ENCODE measurements around the gene ADGRB3.

Gene ADGRB3

GRCh38 chr6:68709091-68709490 is 74.0 kb downstream of the ADGRB3 start:
- Histone ChIP-seq H2BK15ac (replicated peaks; ENCODE audit: low read depth) (no peak overlapping the region), H3K23ac (ENCODE audit: low read length) (no peak overlapping the region), H3K4me3 (ENCODE audit: low read length) (no peak overlapping the region), H3K56ac (ENCODE audit: low read length) (no peak overlapping the region), H2BK120ac (ENCODE audit: low read depth, low read length) (no peak overlapping the region), H3K4me1 (ENCODE audit: control insufficient read depth, low read depth, low read length) (no peaks in the 10 kb centered on the region), H3K79me2 (ENCODE audit: control insufficient read depth, insufficient read depth, low read length) (no peaks in the 10 kb centered on the region), H3K79me1 (ENCODE audit: low read length) (no peaks in the 10 kb centered on the region), H3K27me3 (ENCODE audit: insufficient read depth, low read length, poor library complexity) (no peaks in the 10 kb centered on the region), H4K5ac (ENCODE audit: low read length) (no peak overlapping the region), H3K4me2 (ENCODE audit: low read length) (no peak overlapping the region), H3K9ac (ENCODE audit: low read length) (no peak overlapping the region), H3K18ac (ENCODE audit: low read length) (no peak overlapping the region), H2BK5ac (ENCODE audit: low read length) (no peak overlapping the region), H4K8ac (ENCODE audit: low read depth, low read length) (no peak overlapping the region), H3K36me3 (ENCODE audit: control insufficient read depth, insufficient read depth, low read length) (no peaks in the 10 kb centered on the region), H2AK5ac (ENCODE audit: low read length) (no peak overlapping the region), H3K4ac (ENCODE audit: low read depth, low read length) (no peak overlapping the region), H3K27ac (ENCODE audit: low read depth, low read length) (no peak overlapping the region)
- no CpG with 5 or more reads among the region's 2 CpGs for WGBS (ENCODE audit: extremely low coverage, insufficient coverage, low lambda C conversion rate)
- no peak for DNase-seq

- no peaks in the 10 kb centered on the region for H3K79me1 ChIP-seq (ENCODE audit: low read length)
- H3K27me3 ChIP-seq (ENCODE audit: insufficient read depth, low read length, poor library complexity) = no peaks in the 10 kb centered on the region
- no peak overlapping the region for H2AK5ac ChIP-seq (ENCODE audit: low read length)
- H3K4me2 ChIP-seq (ENCODE audit: low read length) = no peak overlapping the region
- H3K27ac ChIP-seq (ENCODE audit: low read depth, low read length) = no peak overlapping the region
- no peak overlapping the region for H3K18ac ChIP-seq (ENCODE audit: low read length)
- H3K23ac ChIP-seq (ENCODE audit: low read length) = no peak overlapping the region
- H2BK15ac ChIP-seq (replicated peaks; ENCODE audit: low read depth) = no peak overlapping the region
- no peak overlapping the region for H4K8ac ChIP-seq (ENCODE audit: low read depth, low read length)
- no peak overlapping the region for H3K4me3 ChIP-seq (ENCODE audit: low read length)
- no peak overlapping the region for H3K56ac ChIP-seq (ENCODE audit: low read length)
- no peaks in the 10 kb centered on the region for H3K79me2 ChIP-seq (ENCODE audit: control insufficient read depth, insufficient read depth, low read length)
- H2BK5ac ChIP-seq (ENCODE audit: low read length) = no peak overlapping the region
- no peak overlapping the region for H3K4ac ChIP-seq (ENCODE audit: low read depth, low read length)
- H2BK120ac ChIP-seq (ENCODE audit: low read depth, low read length) = no peak overlapping the region
- no peaks in the 10 kb centered on the region for H3K36me3 ChIP-seq (ENCODE audit: control insufficient read depth, insufficient read depth, low read length)
- no peak for DNase-seq
- no peak overlapping the region for H3K9ac ChIP-seq (ENCODE audit: low read length)
- no peak overlapping the region for H4K5ac ChIP-seq (ENCODE audit: low read length)
- H3K4me1 ChIP-seq (ENCODE audit: control insufficient read depth, low read depth, low read length) = no peaks in the 10 kb centered on the region
These were observed 74.8 kb downstream of the ADGRB3 start for GRCh38 chr6:68709882-68710281.

- Histone ChIP-seq H3K18ac (ENCODE audit: low read length) (no peak overlapping the region), H2AK5ac (ENCODE audit: low read length) (no peak overlapping the region), H2BK120ac (ENCODE audit: low read depth, low read length) (no peak overlapping the region), H2BK5ac (ENCODE audit: low read length) (no peak overlapping the region), H3K23ac (ENCODE audit: low read length) (no peak overlapping the region), H4K5ac (ENCODE audit: low read length) (no peak overlapping the region), H2BK15ac (replicated peaks; ENCODE audit: low read depth) (no peak overlapping the region), H3K36me3 (ENCODE audit: control insufficient read depth, insufficient read depth, low read length) (no peaks in the 10 kb centered on the region), H3K9ac (ENCODE audit: low read length) (no peak overlapping the region), H3K27me3 (ENCODE audit: insufficient read depth, low read length, poor library complexity) (no peaks in the 10 kb centered on the region), H3K79me1 (ENCODE audit: low read length) (no peaks in the 10 kb centered on the region), H3K27ac (ENCODE audit: low read depth, low read length) (no peak overlapping the region), H3K56ac (ENCODE audit: low read length) (no peak overlapping the region), H3K4me2 (ENCODE audit: low read length) (no peak overlapping the region), H3K4me1 (ENCODE audit: control insufficient read depth, low read depth, low read length) (no peaks in the 10 kb centered on the region), H3K4me3 (ENCODE audit: low read length) (no peak overlapping the region), H4K8ac (ENCODE audit: low read depth, low read length) (no peak overlapping the region), H3K4ac (ENCODE audit: low read depth, low read length) (no peak overlapping the region), H3K79me2 (ENCODE audit: control insufficient read depth, insufficient read depth, low read length) (no peaks in the 10 kb centered on the region)
- DNase-seq = no peak
- no CpG with 5 or more reads among the region's 3 CpGs for WGBS (ENCODE audit: extremely low coverage, insufficient coverage, low lambda C conversion rate)
These were observed 75.4 kb downstream of the ADGRB3 start for GRCh38 chr6:68710496-68710895.

GRCh38 chr6:68710916-68711315 is 75.8 kb downstream of the ADGRB3 start:
- Histone ChIP-seq H3K27me3 (ENCODE audit: insufficient read depth, low read length, poor library complexity) (no peaks in the 10 kb centered on the region), H2BK15ac (replicated peaks; ENCODE audit: low read depth) (no peak overlapping the region), H4K5ac (ENCODE audit: low read length) (no peak overlapping the region), H3K4ac (ENCODE audit: low read depth, low read length) (no peak overlapping the region), H4K8ac (ENCODE audit: low read depth, low read length) (no peak overlapping the region), H3K4me1 (ENCODE audit: control insufficient read depth, low read depth, low read length) (no peaks in the 10 kb centered on the region), H3K23ac (ENCODE audit: low read length) (no peak overlapping the region), H2BK5ac (ENCODE audit: low read length) (no peak overlapping the region), H3K36me3 (ENCODE audit: control insufficient read depth, insufficient read depth, low read length) (no peaks in the 10 kb centered on the region), H3K4me3 (ENCODE audit: low read length) (no peak overlapping the region), H3K9ac (ENCODE audit: low read length) (no peak overlapping the region), H3K79me2 (ENCODE audit: control insufficient read depth, insufficient read depth, low read length) (no peaks in the 10 kb centered on the region), H3K27ac (ENCODE audit: low read depth, low read length) (no peak overlapping the region), H2BK120ac (ENCODE audit: low read depth, low read length) (no peak overlapping the region), H3K4me2 (ENCODE audit: low read length) (no peak overlapping the region), H3K18ac (ENCODE audit: low read length) (no peak overlapping the region), H3K56ac (ENCODE audit: low read length) (no peak overlapping the region), H2AK5ac (ENCODE audit: low read length) (no peak overlapping the region), H3K79me1 (ENCODE audit: low read length) (no peaks in the 10 kb centered on the region)
- no CpG with 5 or more reads among the region's 3 CpGs for WGBS (ENCODE audit: extremely low coverage, insufficient coverage, low lambda C conversion rate)
- no peak for DNase-seq

- no peak overlapping the region for H3K4me3 ChIP-seq (ENCODE audit: low read length)
- H4K5ac ChIP-seq (ENCODE audit: low read length) = no peak overlapping the region
- no peak overlapping the region for H3K23ac ChIP-seq (ENCODE audit: low read length)
- no peak overlapping the region for H3K4ac ChIP-seq (ENCODE audit: low read depth, low read length)
- H2BK5ac ChIP-seq (ENCODE audit: low read length) = no peak overlapping the region
- H3K4me1 ChIP-seq (ENCODE audit: control insufficient read depth, low read depth, low read length) = no peaks in the 10 kb centered on the region
- H3K9ac ChIP-seq (ENCODE audit: low read length) = no peak overlapping the region
- no peaks in the 10 kb centered on the region for H3K27me3 ChIP-seq (ENCODE audit: insufficient read depth, low read length, poor library complexity)
- H3K4me2 ChIP-seq (ENCODE audit: low read length) = no peak overlapping the region
- H4K8ac ChIP-seq (ENCODE audit: low read depth, low read length) = no peak overlapping the region
- no peak overlapping the region for H2BK120ac ChIP-seq (ENCODE audit: low read depth, low read length)
- no peaks in the 10 kb centered on the region for H3K79me1 ChIP-seq (ENCODE audit: low read length)
- no peak overlapping the region for H2BK15ac ChIP-seq (replicated peaks; ENCODE audit: low read depth)
- H3K56ac ChIP-seq (ENCODE audit: low read length) = no peak overlapping the region
- H3K36me3 ChIP-seq (ENCODE audit: control insufficient read depth, insufficient read depth, low read length) = no peaks in the 10 kb centered on the region
- DNase-seq = no peak
- no peak overlapping the region for H3K18ac ChIP-seq (ENCODE audit: low read length)
- WGBS (ENCODE audit: extremely low coverage, insufficient coverage, low lambda C conversion rate) = no CpG with 5 or more reads among the region's 2 CpGs
- no peak overlapping the region for H2AK5ac ChIP-seq (ENCODE audit: low read length)
- H3K27ac ChIP-seq (ENCODE audit: low read depth, low read length) = no peak overlapping the region
- no peaks in the 10 kb centered on the region for H3K79me2 ChIP-seq (ENCODE audit: control insufficient read depth, insufficient read depth, low read length)
These were observed 76.4 kb downstream of the ADGRB3 start for GRCh38 chr6:68711386-68712000.

GRCh38 chr6:68716620-68717019 is 81.5 kb downstream of the ADGRB3 start:
- no CpG with 5 or more reads among the region's 2 CpGs for WGBS (ENCODE audit: extremely low coverage, insufficient coverage, low lambda C conversion rate)
- no peak overlapping the region for H3K4me3 ChIP-seq (ENCODE audit: low read length)
- H4K5ac ChIP-seq (ENCODE audit: low read length) = no peak overlapping the region
- H3K27me3 ChIP-seq (ENCODE audit: insufficient read depth, low read length, poor library complexity) = no peaks in the 10 kb centered on the region
- H2BK15ac ChIP-seq (replicated peaks; ENCODE audit: low read depth) = no peak overlapping the region
- no peak overlapping the region for H3K9ac ChIP-seq (ENCODE audit: low read length)
- H3K36me3 ChIP-seq (ENCODE audit: control insufficient read depth, insufficient read depth, low read length) = no peaks in the 10 kb centered on the region
- no peak for DNase-seq
- H3K27ac ChIP-seq (ENCODE audit: low read depth, low read length) = no peak overlapping the region
- no peaks in the 10 kb centered on the region for H3K79me1 ChIP-seq (ENCODE audit: low read length)
- no peak overlapping the region for H2AK5ac ChIP-seq (ENCODE audit: low read length)
- no peaks in the 10 kb centered on the region for H3K4me1 ChIP-seq (ENCODE audit: control insufficient read depth, low read depth, low read length)
- no peaks in the 10 kb centered on the region for H3K79me2 ChIP-seq (ENCODE audit: control insufficient read depth, insufficient read depth, low read length)
- H3K23ac ChIP-seq (ENCODE audit: low read length) = no peak overlapping the region
- H3K56ac ChIP-seq (ENCODE audit: low read length) = no peak overlapping the region
- H4K8ac ChIP-seq (ENCODE audit: low read depth, low read length) = no peak overlapping the region
- H2BK5ac ChIP-seq (ENCODE audit: low read length) = no peak overlapping the region
- H3K18ac ChIP-seq (ENCODE audit: low read length) = no peak overlapping the region
- no peak overlapping the region for H3K4me2 ChIP-seq (ENCODE audit: low read length)
- H3K4ac ChIP-seq (ENCODE audit: low read depth, low read length) = no peak overlapping the region
- H2BK120ac ChIP-seq (ENCODE audit: low read depth, low read length) = no peak overlapping the region
